ENCODE data around the gene SNX8.

DNA sequence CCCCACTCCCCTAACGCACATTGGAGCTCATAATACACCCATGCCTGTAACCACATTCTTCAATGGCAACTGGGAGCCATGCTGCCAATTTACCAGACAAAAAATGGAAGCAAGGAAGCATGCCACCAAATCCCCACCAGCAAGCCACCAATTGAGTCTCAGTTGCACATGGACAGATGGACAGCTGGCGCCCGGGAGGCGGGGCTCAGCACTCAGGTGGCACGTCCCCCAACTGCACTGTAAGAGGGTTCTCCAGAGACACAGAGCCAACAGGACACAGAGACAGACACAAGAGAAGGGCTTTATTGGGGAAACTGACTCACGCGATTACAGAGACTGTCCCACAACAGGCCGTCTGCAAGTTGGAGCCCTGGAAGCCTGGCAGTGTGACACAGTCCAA lies 84.0 kb downstream of the SNX8 start:
- TF ChIP-seq POLR2A (IDR thresholded peaks at IDR 0.05) = no peak
- TF ChIP-seq, protein P1, sequence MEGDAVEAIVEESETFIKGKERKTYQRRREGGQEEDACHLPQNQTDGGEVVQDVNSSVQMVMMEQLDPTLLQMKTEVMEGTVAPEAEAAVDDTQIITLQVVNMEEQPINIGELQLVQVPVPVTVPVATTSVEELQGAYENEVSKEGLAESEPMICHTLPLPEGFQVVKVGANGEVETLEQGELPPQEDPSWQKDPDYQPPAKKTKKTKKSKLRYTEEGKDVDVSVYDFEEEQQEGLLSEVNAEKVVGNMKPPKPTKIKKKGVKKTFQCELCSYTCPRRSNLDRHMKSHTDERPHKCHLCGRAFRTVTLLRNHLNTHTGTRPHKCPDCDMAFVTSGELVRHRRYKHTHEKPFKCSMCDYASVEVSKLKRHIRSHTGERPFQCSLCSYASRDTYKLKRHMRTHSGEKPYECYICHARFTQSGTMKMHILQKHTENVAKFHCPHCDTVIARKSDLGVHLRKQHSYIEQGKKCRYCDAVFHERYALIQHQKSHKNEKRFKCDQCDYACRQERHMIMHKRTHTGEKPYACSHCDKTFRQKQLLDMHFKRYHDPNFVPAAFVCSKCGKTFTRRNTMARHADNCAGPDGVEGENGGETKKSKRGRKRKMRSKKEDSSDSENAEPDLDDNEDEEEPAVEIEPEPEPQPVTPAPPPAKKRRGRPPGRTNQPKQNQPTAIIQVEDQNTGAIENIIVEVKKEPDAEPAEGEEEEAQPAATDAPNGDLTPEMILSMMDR (IDR thresholded peaks at IDR 0.05) = no peak

Measured in prostate gland (tissue), 2 donors.